DND-41 (cell line): ENCODE measurements around the gene UBE2N.
A peak's percentile ranks its signal among the peaks of the same experiment; 100 is the strongest.
"Not testable (repeated sequence)": the region's sequence is repeated elsewhere in the genome, so short reads cannot be mapped to it uniquely, and the experiment has no call there.

Source experiments
- ATAC-seq: fragments of 200-7000 bp; cut with Tn5 transposase; 3 replicates; pipeline ENCODE4 v1.9.1; 2021; ENCODE audit warnings: low read depth; ENCODE audit not compliant: insufficient read depth
- DNase-seq: peaks from one replicate; pipeline ENCODE4 v3.0.0-alpha.2; 2020
- H2AFZ ChIP-seq: 2 replicates; pipeline ENCODE4 v1.6.0; 2012; ENCODE audit warnings: low read depth, low read length
- H3K27ac ChIP-seq: 2 replicates; pipeline ENCODE4 v1.5.1; 2012; ENCODE audit warnings: low read length, inconsistent platforms
- H3K27me3 ChIP-seq: fragments of 200-600 bp; sonication (generic); 2 replicates; pipeline ENCODE4 v1.6.0; 2012; ENCODE audit warnings: low read length, mild to moderate bottlenecking, inconsistent platforms; ENCODE audit not compliant: insufficient read depth, poor library complexity
- H3K36me3 ChIP-seq: 2 replicates; pipeline ENCODE4 v1.5.1; 2012; ENCODE audit warnings: low read length, inconsistent platforms; ENCODE audit not compliant: insufficient read depth
- H3K4me1 ChIP-seq: 2 replicates; pipeline ENCODE4 v1.5.1; 2012; ENCODE audit warnings: mild to moderate bottlenecking, low read length; ENCODE audit not compliant: insufficient read depth
- H3K4me2 ChIP-seq: 2 replicates; pipeline ENCODE4 v1.6.0; 2012; ENCODE audit warnings: mild to moderate bottlenecking, moderate library complexity, low read length, inconsistent platforms; ENCODE audit not compliant: insufficient read depth
- H3K4me3 ChIP-seq, 2 experiments: fragments of 200-600 bp in 1 of 2; shearing (Covaris generic) in 1 of 2; 2 replicates each; pipeline ENCODE4 v1.5.1; 2012 to 2016; ENCODE audit warnings: inconsistent platforms in 2 of 2, low read length in 2 of 2, mild to moderate bottlenecking in 2 of 2, low read depth in 1 of 2, moderate library complexity in 1 of 2
- H3K79me2 ChIP-seq: 2 replicates; pipeline ENCODE4 v1.6.0; 2012; ENCODE audit warnings: low read length, inconsistent platforms; ENCODE audit not compliant: insufficient read depth
- H3K9ac ChIP-seq: 2 replicates; pipeline ENCODE4 v1.6.0; 2012; ENCODE audit warnings: low read depth, mild to moderate bottlenecking, inconsistent platforms, low read length, moderate library complexity
- H3K9me3 ChIP-seq: 2 replicates; pipeline ENCODE4 v1.5.1; 2012; ENCODE audit warnings: low read length, moderate library complexity, mild to moderate bottlenecking, inconsistent platforms; ENCODE audit not compliant: insufficient read depth, severe bottlenecking
- H4K20me1 ChIP-seq: 2 replicates; pipeline ENCODE4 v1.6.0; 2012; ENCODE audit warnings: low read length; ENCODE audit not compliant: insufficient read depth
- CTCF ChIP-seq: IDR thresholded peaks from 2 replicates; pipeline ENCODE4 v1.5.1; 2012; ENCODE audit warnings: borderline replicate concordance, low read length, moderate library complexity, mild to moderate bottlenecking; ENCODE audit not compliant: poor library complexity, severe bottlenecking; ENCODE audit errors: extremely low read depth
- EZH2 ChIP-seq: IDR thresholded peaks from 3 replicates; pipeline ENCODE4 v1.6.1; 2012; ENCODE audit warnings: borderline replicate concordance, low read depth, mild to moderate bottlenecking, moderate library complexity, low read length, inconsistent platforms; ENCODE audit not compliant: severe bottlenecking

UBE2N gene

GRCh38 chr12:93403988-93404803 lies 37.6 kb downstream of the UBE2N start:
- peaks cover 7% of the 10 kb centered on the region; the same call in 1 of the 2 replicates for H4K20me1 ChIP-seq
- ATAC-seq (no peak), DNase-seq (no peak)
- H3K27me3 ChIP-seq: no peaks in the 10 kb centered on the region
- no peak for TF ChIP-seq CTCF
- TF ChIP-seq EZH2: no peak
- no peaks in the 10 kb centered on the region for H3K9me3 ChIP-seq
- no peak overlapping the region for H3K4me2 ChIP-seq
- no peaks in the 10 kb centered on the region for H3K4me1 ChIP-seq
- H3K79me2 ChIP-seq: peaks cover 5% of the 10 kb centered on the region; the same call in 1 of the 2 replicates
- no peak overlapping the region for H3K4me3 ChIP-seq
- no peak overlapping the region for H3K27ac ChIP-seq
- H2AFZ ChIP-seq: no peak overlapping the region
- H3K36me3 ChIP-seq: peaks cover 58% of the 10 kb centered on the region
- no peak overlapping the region for H3K9ac ChIP-seq

- ATAC-seq (no peak), DNase-seq (no peak)
- H4K20me1 ChIP-seq: peaks cover 8% of the 10 kb centered on the region
- H3K9ac ChIP-seq: no peak overlapping the region
- H3K79me2 ChIP-seq: peaks cover 6% of the 10 kb centered on the region
- H3K27ac ChIP-seq: no peak overlapping the region
- no peaks in the 10 kb centered on the region for H3K4me1 ChIP-seq
- no peak overlapping the region for H2AFZ ChIP-seq
- no peak overlapping the region for H3K4me3 ChIP-seq
- H3K9me3 ChIP-seq: no peaks in the 10 kb centered on the region
- no peak overlapping the region for H3K4me2 ChIP-seq
- peaks cover 57% of the 10 kb centered on the region for H3K36me3 ChIP-seq
- H3K27me3 ChIP-seq: no peaks in the 10 kb centered on the region
- no peak for TF ChIP-seq CTCF
- TF ChIP-seq EZH2: no peak
Measured at GRCh38 chr12:93402333-93403311, 39.1 kb downstream of the UBE2N start.

GRCh38 chr12:93399183-93399863 lies 42.4 kb downstream of the UBE2N start:
- not testable (repeated sequence) for H2AFZ ChIP-seq, H3K9me3 ChIP-seq, H3K9ac ChIP-seq, H3K4me2 ChIP-seq, H3K27ac ChIP-seq, H3K27me3 ChIP-seq, H3K4me1 ChIP-seq, H4K20me1 ChIP-seq, H3K4me3 ChIP-seq, DNase-seq
- peaks cover 53% of the 10 kb centered on the region for H3K36me3 ChIP-seq
- ATAC-seq: peak; percentile 75
- peaks cover 12% of the 10 kb centered on the region for H3K79me2 ChIP-seq
